ENCODE data around the gene GORAB.

GORAB gene

GRCh38 chr1:170538687-170539086 lies 6.7 kb downstream of the GORAB start:
- no peak for DNase-seq

GRCh38 chr1:170539154-170539553 lies 7.2 kb downstream of the GORAB start:
- DNase-seq = no peak

- DNase-seq = no peak
Measured at GRCh38 chr1:170544624-170545023, 12.7 kb downstream of the GORAB start.

- no peak for DNase-seq
Measured at GRCh38 chr1:170545476-170545875, 13.5 kb downstream of the GORAB start.

- no peak for DNase-seq
Measured at GRCh38 chr1:170547255-170547654, 15.3 kb downstream of the GORAB start.

GRCh38 chr1:170548497-170548896 lies 16.5 kb downstream of the GORAB start:
- DNase-seq = no peak

- DNase-seq = no peak
Measured at GRCh38 chr1:170555370-170555769, 23.4 kb downstream of the GORAB start.

GRCh38 chr1:170556917-170557316 lies 25.0 kb downstream of the GORAB start:
- DNase-seq = no peak

- no peak for DNase-seq
Measured at GRCh38 chr1:170558731-170559130, 26.8 kb downstream of the GORAB start.

GRCh38 chr1:170559166-170559565 lies 27.2 kb downstream of the GORAB start:
- no peak for DNase-seq

GRCh38 chr1:170560681-170561285 lies 28.8 kb downstream of the GORAB start:
- DNase-seq = no peak

- no peak for DNase-seq
Measured at GRCh38 chr1:170562646-170563338, 30.8 kb downstream of the GORAB start.

GRCh38 chr1:170567214-170567613 lies 35.2 kb downstream of the GORAB start:
- DNase-seq = no peak

GRCh38 chr1:170568197-170568596 lies 36.2 kb downstream of the GORAB start:
- no peak for DNase-seq

- no peak for DNase-seq
Measured at GRCh38 chr1:170576980-170577379, 45.0 kb downstream of the GORAB start.

- no peak for DNase-seq
Measured at GRCh38 chr1:170578359-170578758, 46.4 kb downstream of the GORAB start.

- DNase-seq = no peak
Measured at GRCh38 chr1:170580636-170581440, 48.9 kb downstream of the GORAB start.

- no peak for DNase-seq
Measured at GRCh38 chr1:170583186-170583585, 51.2 kb downstream of the GORAB start.

- no peak for DNase-seq
Measured at GRCh38 chr1:170586321-170587252, 54.6 kb downstream of the GORAB start.

- DNase-seq = no peak
Measured at GRCh38 chr1:170587253-170587593, 55.3 kb downstream of the GORAB start.

GRCh38 chr1:170590921-170591705 lies 59.1 kb downstream of the GORAB start:
- no peak for DNase-seq

GRCh38 chr1:170592591-170593111 lies 60.7 kb downstream of the GORAB start:
- no peak for DNase-seq
